ENCODE results near the gene HDAC7. TPM values are rescaled to one million over a fixed set of nuclear protein-coding genes. Genes with fewer than 3 reads are reported as not detected.
"Not testable (repeated sequence)": the region's sequence is repeated elsewhere in the genome, so short reads cannot be mapped to it uniquely, and the experiment has no call there.

Gene HDAC7
- total and polyA plus RNA-seq, 4 donors, result 3.5 to 14.7 (median 7.2) TPM

DNA sequence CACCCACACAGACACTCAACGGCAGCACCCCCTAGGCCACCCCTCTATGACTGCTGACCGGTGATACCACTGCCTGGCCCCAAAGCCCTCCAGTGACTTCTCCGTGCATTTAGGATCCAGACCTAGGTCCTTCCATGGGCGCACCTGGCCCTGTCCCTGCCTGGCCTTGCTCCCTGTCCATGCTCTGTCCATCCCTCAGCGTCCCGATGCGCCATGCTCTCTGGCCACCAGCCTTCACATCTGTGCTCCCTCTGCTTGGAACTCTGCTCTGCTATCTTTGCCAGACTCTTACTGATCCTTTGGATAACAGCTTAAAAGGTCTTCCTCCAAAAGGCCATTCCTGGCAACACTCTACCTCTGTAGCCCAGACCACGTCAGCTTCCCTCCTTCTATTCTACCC is 25.4 kb upstream of the HDAC7 start (continued):
- TF ChIP-seq, protein P1, sequence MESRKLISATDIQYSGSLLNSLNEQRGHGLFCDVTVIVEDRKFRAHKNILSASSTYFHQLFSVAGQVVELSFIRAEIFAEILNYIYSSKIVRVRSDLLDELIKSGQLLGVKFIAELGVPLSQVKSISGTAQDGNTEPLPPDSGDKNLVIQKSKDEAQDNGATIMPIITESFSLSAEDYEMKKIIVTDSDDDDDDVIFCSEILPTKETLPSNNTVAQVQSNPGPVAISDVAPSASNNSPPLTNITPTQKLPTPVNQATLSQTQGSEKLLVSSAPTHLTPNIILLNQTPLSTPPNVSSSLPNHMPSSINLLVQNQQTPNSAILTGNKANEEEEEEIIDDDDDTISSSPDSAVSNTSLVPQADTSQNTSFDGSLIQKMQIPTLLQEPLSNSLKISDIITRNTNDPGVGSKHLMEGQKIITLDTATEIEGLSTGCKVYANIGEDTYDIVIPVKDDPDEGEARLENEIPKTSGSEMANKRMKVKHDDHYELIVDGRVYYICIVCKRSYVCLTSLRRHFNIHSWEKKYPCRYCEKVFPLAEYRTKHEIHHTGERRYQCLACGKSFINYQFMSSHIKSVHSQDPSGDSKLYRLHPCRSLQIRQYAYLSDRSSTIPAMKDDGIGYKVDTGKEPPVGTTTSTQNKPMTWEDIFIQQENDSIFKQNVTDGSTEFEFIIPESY (IDR thresholded peaks at IDR 0.05), result no peak
- TF ChIP-seq RXRA (IDR thresholded peaks at IDR 0.05) (no peak), YY1 (IDR thresholded peaks at IDR 0.05) (no peak), JUND (IDR thresholded peaks at IDR 0.05) (no peak), EGR1 (IDR thresholded peaks at IDR 0.05; ENCODE audit: low read depth in 2 of 2) (no peak), FOXA2 (IDR thresholded peaks at IDR 0.05) (no peak), NR2F2 (IDR thresholded peaks at IDR 0.05) (no peak)

- DNase-seq (ENCODE audit: low spot score), result no peak
- no peak overlapping the region for H3K27ac ChIP-seq (ENCODE audit: low read depth in 1 of 2, low read length in 2 of 2)
- 87% methylated on average over 28 of the region's 28 CpGs for WGBS
These were observed 24.7 kb upstream of the HDAC7 start for GRCh38 chr12:47844264-47845019.

GRCh38 chr12:47843226-47843980 is 23.7 kb upstream of the HDAC7 start:
- WGBS, result 94% methylated on average over 25 of the region's 25 CpGs
- no peaks in the 10 kb centered on the region for H3K27me3 ChIP-seq (ENCODE audit: control insufficient read depth in 4 of 4, insufficient read depth in 4 of 4, low read length in 3 of 4)
- no peaks in the 10 kb centered on the region for H3K36me3 ChIP-seq (ENCODE audit: control insufficient read depth in 4 of 4, insufficient read depth in 3 of 4, low read depth in 1 of 4, low read length in 3 of 4)
- H3K9ac ChIP-seq (ENCODE audit: low read depth in 1 of 2, low read length in 2 of 2), result no peak overlapping the region
- H3K9me3 ChIP-seq (ENCODE audit: control insufficient read depth in 4 of 4, low read length in 3 of 4), result no peaks in the 10 kb centered on the region
- peaks cover 0 to 5% (median 2%) of the 10 kb centered on the region in 4 donors for H3K4me1 ChIP-seq (ENCODE audit: control insufficient read depth in 4 of 4, insufficient read depth in 4 of 4, low read length in 3 of 4)
- no peak for DNase-seq (ENCODE audit: low spot score)
- H3K4me3 ChIP-seq (ENCODE audit: low read depth in 1 of 3, low read length in 3 of 3), result no peak overlapping the region
- H3K27ac ChIP-seq (ENCODE audit: low read depth in 1 of 2, low read length in 2 of 2), result no peak overlapping the region
- TF ChIP-seq GABPA (IDR thresholded peaks at IDR 0.05 in 1 of 2, conservative IDR thresholded peaks at IDR 0.05 in 1 of 2) (no peak), YY1 (IDR thresholded peaks at IDR 0.05) (no peak), TAF1 (conservative IDR thresholded peaks at IDR 0.05) (no peak), HNF4G (IDR thresholded peaks at IDR 0.05) (no peak), SP1 (IDR thresholded peaks at IDR 0.05) (no peak), JUND (IDR thresholded peaks at IDR 0.05) (no peak), FOXA2 (IDR thresholded peaks at IDR 0.05) (no peak), FOXA1 (IDR thresholded peaks at IDR 0.05) (no peak)

More at GRCh38 chr12:47844264-47845019, 24.7 kb upstream of the HDAC7 start:
- H3K9ac ChIP-seq (ENCODE audit: low read depth in 1 of 2, low read length in 2 of 2), result no peak overlapping the region
- H3K4me3 ChIP-seq (ENCODE audit: low read depth in 1 of 3, low read length in 3 of 3), result no peak overlapping the region
- TF ChIP-seq GABPA (IDR thresholded peaks at IDR 0.05 in 1 of 2, conservative IDR thresholded peaks at IDR 0.05 in 1 of 2), result no peak
- TF ChIP-seq ATF3 (IDR thresholded peaks at IDR 0.05), result no peak
- TF ChIP-seq, protein P1 (IDR thresholded peaks at IDR 0.05), result no peak
- H3K4me1 ChIP-seq (ENCODE audit: control insufficient read depth in 4 of 4, insufficient read depth in 4 of 4, low read length in 3 of 4), result peaks cover 0 to 11% (median 6%) of the 10 kb centered on the region in 4 donors
- H3K9me3 ChIP-seq (ENCODE audit: control insufficient read depth in 4 of 4, low read length in 3 of 4), result no peaks in the 10 kb centered on the region
- H3K36me3 ChIP-seq (ENCODE audit: control insufficient read depth in 4 of 4, insufficient read depth in 3 of 4, low read depth in 1 of 4, low read length in 3 of 4), result no peaks in the 10 kb centered on the region
- H3K27me3 ChIP-seq (ENCODE audit: control insufficient read depth in 4 of 4, insufficient read depth in 4 of 4, low read length in 3 of 4), result no peaks in the 10 kb centered on the region

DNA sequence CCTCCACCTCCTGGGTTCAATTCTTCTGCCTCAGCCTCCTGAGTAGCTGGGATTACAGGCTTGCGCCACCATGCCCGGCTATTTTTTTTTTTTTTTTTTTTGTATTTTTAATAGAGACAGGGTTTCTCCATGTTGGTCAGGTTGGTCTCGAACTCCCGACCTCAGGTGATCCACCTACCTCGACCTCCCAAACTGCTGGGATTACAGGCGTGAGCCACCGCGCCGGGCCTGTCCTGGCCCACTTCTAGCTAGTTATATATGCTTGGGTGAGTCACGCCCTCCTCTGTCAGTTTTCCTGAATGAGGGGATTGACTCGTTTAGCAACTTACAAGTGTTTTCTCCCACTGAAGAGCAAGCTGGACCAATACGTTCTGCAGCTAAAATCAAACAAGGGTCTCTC is 22.8 kb upstream of the HDAC7 start:
- not testable (repeated sequence) for H3K4me1 ChIP-seq (ENCODE audit: control insufficient read depth in 4 of 4, insufficient read depth in 4 of 4, low read length in 3 of 4); H3K27ac ChIP-seq (ENCODE audit: low read depth in 1 of 2, low read length in 2 of 2); H3K36me3 ChIP-seq (ENCODE audit: control insufficient read depth in 4 of 4, insufficient read depth in 3 of 4, low read depth in 1 of 4, low read length in 3 of 4); H3K27me3 ChIP-seq (ENCODE audit: control insufficient read depth in 4 of 4, insufficient read depth in 4 of 4, low read length in 3 of 4); H3K4me3 ChIP-seq (ENCODE audit: low read depth in 1 of 3, low read length in 3 of 3); H3K9ac ChIP-seq (ENCODE audit: low read depth in 1 of 2, low read length in 2 of 2); H3K9me3 ChIP-seq (ENCODE audit: control insufficient read depth in 4 of 4, low read length in 3 of 4); DNase-seq (ENCODE audit: low spot score)
- WGBS, result 87% methylated on average over 12 of the region's 12 CpGs

All from liver (tissue), 9 donors.